SU-DHL-6 (cell line): ENCODE results near the gene RADIL.

Experiments
- EZH2phosphoT487 ChIP-seq: fragments of 200-600 bp; sonication (generic), shearing (Covaris generic); conservative IDR thresholded peaks from 2 replicates; pipeline ENCODE4 v1.6.1; 2018; ENCODE audit warnings: mild to moderate bottlenecking, antibody characterized with exemption, low read length, moderate library complexity, mixed read lengths
- TF ChIP-seq, protein P1 (sequence below): fragments of 200-600 bp; sonication (generic); IDR thresholded peaks from one replicate; pipeline ENCODE4 v1.5.1; 2017; ENCODE audit warnings: antibody characterized with exemption, mild to moderate bottlenecking, low read length, moderate library complexity; ENCODE audit not compliant: insufficient read depth, poor library complexity, severe bottlenecking

GRCh38 chr7:4749363-4749762 lies 134.2 kb downstream of the RADIL start:
- TF ChIP-seq, protein P1, sequence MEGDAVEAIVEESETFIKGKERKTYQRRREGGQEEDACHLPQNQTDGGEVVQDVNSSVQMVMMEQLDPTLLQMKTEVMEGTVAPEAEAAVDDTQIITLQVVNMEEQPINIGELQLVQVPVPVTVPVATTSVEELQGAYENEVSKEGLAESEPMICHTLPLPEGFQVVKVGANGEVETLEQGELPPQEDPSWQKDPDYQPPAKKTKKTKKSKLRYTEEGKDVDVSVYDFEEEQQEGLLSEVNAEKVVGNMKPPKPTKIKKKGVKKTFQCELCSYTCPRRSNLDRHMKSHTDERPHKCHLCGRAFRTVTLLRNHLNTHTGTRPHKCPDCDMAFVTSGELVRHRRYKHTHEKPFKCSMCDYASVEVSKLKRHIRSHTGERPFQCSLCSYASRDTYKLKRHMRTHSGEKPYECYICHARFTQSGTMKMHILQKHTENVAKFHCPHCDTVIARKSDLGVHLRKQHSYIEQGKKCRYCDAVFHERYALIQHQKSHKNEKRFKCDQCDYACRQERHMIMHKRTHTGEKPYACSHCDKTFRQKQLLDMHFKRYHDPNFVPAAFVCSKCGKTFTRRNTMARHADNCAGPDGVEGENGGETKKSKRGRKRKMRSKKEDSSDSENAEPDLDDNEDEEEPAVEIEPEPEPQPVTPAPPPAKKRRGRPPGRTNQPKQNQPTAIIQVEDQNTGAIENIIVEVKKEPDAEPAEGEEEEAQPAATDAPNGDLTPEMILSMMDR = no peak
- no peak for TF ChIP-seq EZH2phosphoT487
